ENCODE results near the gene DMPK.

DMPK gene

DNA sequence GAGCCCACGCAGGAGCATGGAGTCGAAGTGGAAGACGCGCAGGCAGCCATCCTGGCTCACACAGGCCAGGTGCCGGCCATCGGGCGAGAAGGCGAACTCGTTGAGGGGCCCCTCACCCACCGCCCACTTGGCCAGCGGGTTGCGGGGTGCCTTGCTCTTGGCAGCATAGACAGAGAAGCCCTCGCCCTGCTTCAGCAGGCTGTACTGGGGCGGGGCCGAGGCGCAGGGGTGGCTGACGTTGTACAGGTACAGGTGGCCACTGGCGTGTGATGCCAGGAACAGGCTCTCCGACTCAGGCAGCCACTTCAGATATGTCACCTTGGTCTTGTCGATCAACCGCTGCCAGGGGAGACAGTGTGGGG is 4.2 kb upstream of the DMPK start:
- ATAC-seq = no peak
- TF ChIP-seq ISL1 (CRISPR knock-in tag; IDR thresholded peaks at IDR 0.05) = no peak
- TF ChIP-seq CSDC2 (CRISPR knock-in tag; IDR thresholded peaks at IDR 0.05) = no peak
- TF ChIP-seq TCF4 (CRISPR knock-in tag; IDR thresholded peaks at IDR 0.05; ENCODE audit: borderline replicate concordance) = no peak
- TF ChIP-seq, protein P1, sequence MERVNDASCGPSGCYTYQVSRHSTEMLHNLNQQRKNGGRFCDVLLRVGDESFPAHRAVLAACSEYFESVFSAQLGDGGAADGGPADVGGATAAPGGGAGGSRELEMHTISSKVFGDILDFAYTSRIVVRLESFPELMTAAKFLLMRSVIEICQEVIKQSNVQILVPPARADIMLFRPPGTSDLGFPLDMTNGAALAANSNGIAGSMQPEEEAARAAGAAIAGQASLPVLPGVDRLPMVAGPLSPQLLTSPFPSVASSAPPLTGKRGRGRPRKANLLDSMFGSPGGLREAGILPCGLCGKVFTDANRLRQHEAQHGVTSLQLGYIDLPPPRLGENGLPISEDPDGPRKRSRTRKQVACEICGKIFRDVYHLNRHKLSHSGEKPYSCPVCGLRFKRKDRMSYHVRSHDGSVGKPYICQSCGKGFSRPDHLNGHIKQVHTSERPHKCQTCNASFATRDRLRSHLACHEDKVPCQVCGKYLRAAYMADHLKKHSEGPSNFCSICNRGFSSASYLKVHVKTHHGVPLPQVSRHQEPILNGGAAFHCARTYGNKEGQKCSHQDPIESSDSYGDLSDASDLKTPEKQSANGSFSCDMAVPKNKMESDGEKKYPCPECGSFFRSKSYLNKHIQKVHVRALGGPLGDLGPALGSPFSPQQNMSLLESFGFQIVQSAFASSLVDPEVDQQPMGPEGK (CRISPR knock-in tag; IDR thresholded peaks at IDR 0.05; ENCODE audit: borderline replicate concordance) = no peak
- no peak for TF ChIP-seq SNAI2 (CRISPR knock-in tag; IDR thresholded peaks at IDR 0.05)
- TF ChIP-seq ZFP30 (CRISPR knock-in tag; IDR thresholded peaks at IDR 0.05) = no peak
- TF ChIP-seq, protein P2, sequence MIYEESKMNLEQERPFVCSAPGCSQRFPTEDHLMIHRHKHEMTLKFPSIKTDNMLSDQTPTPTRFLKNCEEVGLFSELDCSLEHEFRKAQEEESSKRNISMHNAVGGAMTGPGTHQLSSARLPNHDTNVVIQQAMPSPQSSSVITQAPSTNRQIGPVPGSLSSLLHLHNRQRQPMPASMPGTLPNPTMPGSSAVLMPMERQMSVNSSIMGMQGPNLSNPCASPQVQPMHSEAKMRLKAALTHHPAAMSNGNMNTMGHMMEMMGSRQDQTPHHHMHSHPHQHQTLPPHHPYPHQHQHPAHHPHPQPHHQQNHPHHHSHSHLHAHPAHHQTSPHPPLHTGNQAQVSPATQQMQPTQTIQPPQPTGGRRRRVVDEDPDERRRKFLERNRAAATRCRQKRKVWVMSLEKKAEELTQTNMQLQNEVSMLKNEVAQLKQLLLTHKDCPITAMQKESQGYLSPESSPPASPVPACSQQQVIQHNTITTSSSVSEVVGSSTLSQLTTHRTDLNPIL (CRISPR knock-in tag; IDR thresholded peaks at IDR 0.05; ENCODE audit: low read depth) = no peak
- no peak for TF ChIP-seq ZFP3 (CRISPR knock-in tag; IDR thresholded peaks at IDR 0.05)
- no peak for TF ChIP-seq BACH2 (CRISPR knock-in tag; IDR thresholded peaks at IDR 0.05; ENCODE audit: borderline replicate concordance)
- no peak for TF ChIP-seq CSRNP3 (CRISPR knock-in tag; IDR thresholded peaks at IDR 0.05)
- TF ChIP-seq ARNTL (CRISPR knock-in tag; IDR thresholded peaks at IDR 0.05; ENCODE audit: borderline replicate concordance, low read depth) = no peak
- TF ChIP-seq ESRRG (CRISPR knock-in tag; IDR thresholded peaks at IDR 0.05) = no peak
- no peak for TF ChIP-seq ZNF565 (CRISPR knock-in tag; conservative IDR thresholded peaks at IDR 0.05; ENCODE audit: low read depth)
- TF ChIP-seq ZNF70 (CRISPR knock-in tag; IDR thresholded peaks at IDR 0.05) = no peak
- TF ChIP-seq, protein P3, sequence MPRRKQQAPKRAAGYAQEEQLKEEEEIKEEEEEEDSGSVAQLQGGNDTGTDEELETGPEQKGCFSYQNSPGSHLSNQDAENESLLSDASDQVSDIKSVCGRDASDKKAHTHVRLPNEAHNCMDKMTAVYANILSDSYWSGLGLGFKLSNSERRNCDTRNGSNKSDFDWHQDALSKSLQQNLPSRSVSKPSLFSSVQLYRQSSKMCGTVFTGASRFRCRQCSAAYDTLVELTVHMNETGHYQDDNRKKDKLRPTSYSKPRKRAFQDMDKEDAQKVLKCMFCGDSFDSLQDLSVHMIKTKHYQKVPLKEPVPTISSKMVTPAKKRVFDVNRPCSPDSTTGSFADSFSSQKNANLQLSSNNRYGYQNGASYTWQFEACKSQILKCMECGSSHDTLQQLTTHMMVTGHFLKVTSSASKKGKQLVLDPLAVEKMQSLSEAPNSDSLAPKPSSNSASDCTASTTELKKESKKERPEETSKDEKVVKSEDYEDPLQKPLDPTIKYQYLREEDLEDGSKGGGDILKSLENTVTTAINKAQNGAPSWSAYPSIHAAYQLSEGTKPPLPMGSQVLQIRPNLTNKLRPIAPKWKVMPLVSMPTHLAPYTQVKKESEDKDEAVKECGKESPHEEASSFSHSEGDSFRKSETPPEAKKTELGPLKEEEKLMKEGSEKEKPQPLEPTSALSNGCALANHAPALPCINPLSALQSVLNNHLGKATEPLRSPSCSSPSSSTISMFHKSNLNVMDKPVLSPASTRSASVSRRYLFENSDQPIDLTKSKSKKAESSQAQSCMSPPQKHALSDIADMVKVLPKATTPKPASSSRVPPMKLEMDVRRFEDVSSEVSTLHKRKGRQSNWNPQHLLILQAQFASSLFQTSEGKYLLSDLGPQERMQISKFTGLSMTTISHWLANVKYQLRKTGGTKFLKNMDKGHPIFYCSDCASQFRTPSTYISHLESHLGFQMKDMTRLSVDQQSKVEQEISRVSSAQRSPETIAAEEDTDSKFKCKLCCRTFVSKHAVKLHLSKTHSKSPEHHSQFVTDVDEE (CRISPR knock-in tag; IDR thresholded peaks at IDR 0.05) = no peak
- TF ChIP-seq TOX (CRISPR knock-in tag; IDR thresholded peaks at IDR 0.05; ENCODE audit: borderline replicate concordance) = no peak
- no peak for TF ChIP-seq ZNF8 (CRISPR knock-in tag; IDR thresholded peaks at IDR 0.05)
- TF ChIP-seq OSR1 (CRISPR knock-in tag; IDR thresholded peaks at IDR 0.05) = no peak
- TF ChIP-seq ZC3H10 (CRISPR knock-in tag; IDR thresholded peaks at IDR 0.05) = no peak

GRCh38 chr19:45785781-45786532 is 3.7 kb upstream of the DMPK start:
- no peak for ATAC-seq
- no peak for TF ChIP-seq GLIS3 (CRISPR knock-in tag; IDR thresholded peaks at IDR 0.05)
- TF ChIP-seq SNAI2 (CRISPR knock-in tag; IDR thresholded peaks at IDR 0.05) = no peak
- no peak for TF ChIP-seq ISL1 (CRISPR knock-in tag; IDR thresholded peaks at IDR 0.05)
- TF ChIP-seq ZFP30 (CRISPR knock-in tag; IDR thresholded peaks at IDR 0.05) = no peak
- TF ChIP-seq ZFP3 (CRISPR knock-in tag; IDR thresholded peaks at IDR 0.05) = no peak
- no peak for TF ChIP-seq RARB (CRISPR knock-in tag; IDR thresholded peaks at IDR 0.05)
- TF ChIP-seq, protein P1 (CRISPR knock-in tag; IDR thresholded peaks at IDR 0.05; ENCODE audit: borderline replicate concordance) = no peak
- no peak for TF ChIP-seq PPARA (CRISPR knock-in tag; IDR thresholded peaks at IDR 0.05; ENCODE audit: borderline replicate concordance)
- TF ChIP-seq ZC3H10 (CRISPR knock-in tag; IDR thresholded peaks at IDR 0.05) = no peak
- TF ChIP-seq, protein P2 (CRISPR knock-in tag; IDR thresholded peaks at IDR 0.05; ENCODE audit: low read depth) = no peak
- TF ChIP-seq ESRRG (CRISPR knock-in tag; IDR thresholded peaks at IDR 0.05) = no peak
- no peak for TF ChIP-seq OSR1 (CRISPR knock-in tag; IDR thresholded peaks at IDR 0.05)
- no peak for TF ChIP-seq BACH2 (CRISPR knock-in tag; IDR thresholded peaks at IDR 0.05; ENCODE audit: borderline replicate concordance)
- no peak for TF ChIP-seq CSRNP3 (CRISPR knock-in tag; IDR thresholded peaks at IDR 0.05)
- no peak for TF ChIP-seq TCF4 (CRISPR knock-in tag; IDR thresholded peaks at IDR 0.05; ENCODE audit: borderline replicate concordance)
- TF ChIP-seq ZNF8 (CRISPR knock-in tag; IDR thresholded peaks at IDR 0.05) = no peak
